ENCODE data around the gene MAEA.

Gene MAEA

GRCh38 chr4:1385373-1386340 is 96.0 kb downstream of the MAEA start:
- Mint-ChIP-seq H3K27me3 (ENCODE audit: low read depth) (no peaks in the 10 kb centered on the region), H3K4me1 (no peaks in the 10 kb centered on the region), H3K36me3 (ENCODE audit: low read depth) (peaks cover 36% of the 10 kb centered on the region), H3K4me3 (no peak overlapping the region), H3K9me3 (peaks cover 16% of the 10 kb centered on the region), H3K27ac (no peak overlapping the region)
- TF ChIP-seq, protein P1, sequence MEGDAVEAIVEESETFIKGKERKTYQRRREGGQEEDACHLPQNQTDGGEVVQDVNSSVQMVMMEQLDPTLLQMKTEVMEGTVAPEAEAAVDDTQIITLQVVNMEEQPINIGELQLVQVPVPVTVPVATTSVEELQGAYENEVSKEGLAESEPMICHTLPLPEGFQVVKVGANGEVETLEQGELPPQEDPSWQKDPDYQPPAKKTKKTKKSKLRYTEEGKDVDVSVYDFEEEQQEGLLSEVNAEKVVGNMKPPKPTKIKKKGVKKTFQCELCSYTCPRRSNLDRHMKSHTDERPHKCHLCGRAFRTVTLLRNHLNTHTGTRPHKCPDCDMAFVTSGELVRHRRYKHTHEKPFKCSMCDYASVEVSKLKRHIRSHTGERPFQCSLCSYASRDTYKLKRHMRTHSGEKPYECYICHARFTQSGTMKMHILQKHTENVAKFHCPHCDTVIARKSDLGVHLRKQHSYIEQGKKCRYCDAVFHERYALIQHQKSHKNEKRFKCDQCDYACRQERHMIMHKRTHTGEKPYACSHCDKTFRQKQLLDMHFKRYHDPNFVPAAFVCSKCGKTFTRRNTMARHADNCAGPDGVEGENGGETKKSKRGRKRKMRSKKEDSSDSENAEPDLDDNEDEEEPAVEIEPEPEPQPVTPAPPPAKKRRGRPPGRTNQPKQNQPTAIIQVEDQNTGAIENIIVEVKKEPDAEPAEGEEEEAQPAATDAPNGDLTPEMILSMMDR (IDR thresholded peaks at IDR 0.05; ENCODE audit: unreplicated experiment in 3 of 3): no peak
